OCI-LY3 (cell line): ENCODE data around the gene GCC1.

Experiments
- H2AFZ ChIP-seq: fragments of 200-600, 300-600 bp; shearing (Covaris generic); 2 replicates; pipeline ENCODE4 v1.6.0; 2014; ENCODE audit warnings: antibody characterized with exemption, low read depth, low read length
- H3K27ac ChIP-seq: fragments of 200-600, 300-600 bp; sonication (generic); 2 replicates; pipeline ENCODE4 v1.5.1; 2014; ENCODE audit warnings: mild to moderate bottlenecking, low read length, moderate library complexity, mixed read lengths
- H3K27me3 ChIP-seq: fragments of 200-600, 300-600 bp; sonication (generic); 2 replicates; pipeline ENCODE4 v1.6.1; 2014; ENCODE audit warnings: low read depth, low read length, mixed read lengths
- H3K36me3 ChIP-seq: fragments of 200-600, 300-600 bp; sonication (generic); replicated peaks from 2 replicates; pipeline ENCODE3; 2014; ENCODE audit warnings: low read depth, low read length, mixed read lengths
- H3K4me1 ChIP-seq: fragments of 300-600, 200-600 bp; sonication (generic); 2 replicates; pipeline ENCODE4 v1.6.1; 2014; ENCODE audit warnings: low read length, mixed read lengths
- H3K4me2 ChIP-seq: fragments of 200-600, 300-600 bp; sonication (generic); 2 replicates; pipeline ENCODE4 v1.6.1; 2014; ENCODE audit warnings: low read length, mixed read lengths
- H3K4me3 ChIP-seq: fragments of 300-600, 200-600 bp; sonication (generic); 2 replicates; pipeline ENCODE4 v1.5.1; 2014; ENCODE audit warnings: antibody characterized with exemption, mild to moderate bottlenecking, low read length, moderate library complexity
- H3K79me2 ChIP-seq: fragments of 300-600, 200-600 bp; shearing (Covaris generic); 2 replicates; pipeline ENCODE4 v1.6.1; 2014; ENCODE audit warnings: mild to moderate bottlenecking, low read length, mixed read lengths
- H3K9ac ChIP-seq: fragments of 300-600, 200-600 bp; shearing (Covaris generic); 2 replicates; pipeline ENCODE4 v1.6.0; 2014; ENCODE audit warnings: mild to moderate bottlenecking, low read length, moderate library complexity
- H3K9me3 ChIP-seq: fragments of 200-600, 300-600 bp; shearing (Covaris generic); 2 replicates; pipeline ENCODE4 v1.6.1; 2014; ENCODE audit warnings: low read length, mixed read lengths; ENCODE audit not compliant: insufficient read depth
- H4K20me1 ChIP-seq: fragments of 200-600, 300-600 bp; sonication (generic); 2 replicates; pipeline ENCODE4 v1.6.1; 2016; ENCODE audit warnings: low read length, mixed read lengths; ENCODE audit not compliant: insufficient read depth
- EZH2phosphoT487 ChIP-seq: fragments of 200-600 bp; shearing (Covaris generic); IDR thresholded peaks from 2 replicates; pipeline ENCODE4 v1.6.1; 2018; ENCODE audit warnings: antibody characterized with exemption, mixed run types, low read depth
- TF ChIP-seq, protein P1 (sequence below): fragments of 200-600, 300-600 bp; sonication (generic); IDR thresholded peaks from 2 replicates; pipeline ENCODE4 v1.5.1; 2014; ENCODE audit warnings: antibody characterized with exemption, low read length, low read depth

Gene GCC1

GRCh38 chr7:127581716-127582115 lies 3.7 kb downstream of the GCC1 start:
- TF ChIP-seq, protein P1, sequence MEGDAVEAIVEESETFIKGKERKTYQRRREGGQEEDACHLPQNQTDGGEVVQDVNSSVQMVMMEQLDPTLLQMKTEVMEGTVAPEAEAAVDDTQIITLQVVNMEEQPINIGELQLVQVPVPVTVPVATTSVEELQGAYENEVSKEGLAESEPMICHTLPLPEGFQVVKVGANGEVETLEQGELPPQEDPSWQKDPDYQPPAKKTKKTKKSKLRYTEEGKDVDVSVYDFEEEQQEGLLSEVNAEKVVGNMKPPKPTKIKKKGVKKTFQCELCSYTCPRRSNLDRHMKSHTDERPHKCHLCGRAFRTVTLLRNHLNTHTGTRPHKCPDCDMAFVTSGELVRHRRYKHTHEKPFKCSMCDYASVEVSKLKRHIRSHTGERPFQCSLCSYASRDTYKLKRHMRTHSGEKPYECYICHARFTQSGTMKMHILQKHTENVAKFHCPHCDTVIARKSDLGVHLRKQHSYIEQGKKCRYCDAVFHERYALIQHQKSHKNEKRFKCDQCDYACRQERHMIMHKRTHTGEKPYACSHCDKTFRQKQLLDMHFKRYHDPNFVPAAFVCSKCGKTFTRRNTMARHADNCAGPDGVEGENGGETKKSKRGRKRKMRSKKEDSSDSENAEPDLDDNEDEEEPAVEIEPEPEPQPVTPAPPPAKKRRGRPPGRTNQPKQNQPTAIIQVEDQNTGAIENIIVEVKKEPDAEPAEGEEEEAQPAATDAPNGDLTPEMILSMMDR: no peak
- no peak for TF ChIP-seq EZH2phosphoT487
- H3K4me3 ChIP-seq: no peak overlapping the region
- H3K4me1 ChIP-seq: peaks cover 15% of the 10 kb centered on the region
- H2AFZ ChIP-seq: no peak overlapping the region
- 0 out of 2 replicates have a peak, but pooled peaks cover 5% of the 10 kb centered on the region for H4K20me1 ChIP-seq
- H3K4me2 ChIP-seq: no peak overlapping the region
- peaks cover 20% of the 10 kb centered on the region for H3K36me3 ChIP-seq
- H3K9ac ChIP-seq: no peak overlapping the region
- no peak overlapping the region for H3K27ac ChIP-seq
- no peaks in the 10 kb centered on the region for H3K9me3 ChIP-seq
- peaks cover 24% of the 10 kb centered on the region for H3K79me2 ChIP-seq
- H3K27me3 ChIP-seq: no peaks in the 10 kb centered on the region

GRCh38 chr7:127580612-127581011 lies 4.8 kb downstream of the GCC1 start:
- Histone ChIP-seq H3K79me2 (peaks cover 24% of the 10 kb centered on the region), H3K9ac (no peak overlapping the region), H3K4me3 (no peak overlapping the region), H3K9me3 (no peaks in the 10 kb centered on the region), H3K36me3 (peaks cover 20% of the 10 kb centered on the region), H4K20me1 (0 out of 2 replicates have a peak, but pooled peaks cover 5% of the 10 kb centered on the region), H3K27ac (no peak overlapping the region), H3K4me1 (peaks cover 10% of the 10 kb centered on the region), H3K4me2 (no peak overlapping the region), H2AFZ (no peak overlapping the region), H3K27me3 (no peaks in the 10 kb centered on the region)
- TF ChIP-seq EZH2phosphoT487: no peak
- TF ChIP-seq, protein P1: no peak

- no peaks in the 10 kb centered on the region for H3K9me3 ChIP-seq
- H3K9ac ChIP-seq: no peak overlapping the region
- no peak overlapping the region for H3K4me2 ChIP-seq
- H3K79me2 ChIP-seq: peaks cover 8% of the 10 kb centered on the region
- no peak overlapping the region for H2AFZ ChIP-seq
- 0 out of 2 replicates have a peak, but pooled peaks cover 3% of the 10 kb centered on the region for H4K20me1 ChIP-seq
- no peak for TF ChIP-seq EZH2phosphoT487
- TF ChIP-seq, protein P1: no peak
- no peak overlapping the region for H3K4me3 ChIP-seq
- H3K36me3 ChIP-seq: peaks cover 20% of the 10 kb centered on the region
- H3K27me3 ChIP-seq: no peaks in the 10 kb centered on the region
- no peaks in the 10 kb centered on the region for H3K4me1 ChIP-seq
- H3K27ac ChIP-seq: no peak overlapping the region
These were observed 6.6 kb downstream of the GCC1 start for GRCh38 chr7:127578711-127579275.

GRCh38 chr7:127578036-127578684 lies 7.2 kb downstream of the GCC1 start:
- Histone ChIP-seq H4K20me1 (0 out of 2 replicates have a peak, but pooled peaks cover 2% of the 10 kb centered on the region), H3K4me2 (no peak overlapping the region), H3K36me3 (peaks cover 19% of the 10 kb centered on the region), H3K4me3 (no peak overlapping the region), H3K4me1 (no peaks in the 10 kb centered on the region), H3K9ac (no peak overlapping the region), H3K27ac (no peak overlapping the region), H3K79me2 (peaks cover 2% of the 10 kb centered on the region; the same call in 1 of the 2 replicates), H3K9me3 (no peaks in the 10 kb centered on the region), H2AFZ (no peak overlapping the region), H3K27me3 (no peaks in the 10 kb centered on the region)
- no peak for TF ChIP-seq EZH2phosphoT487
- TF ChIP-seq, protein P1: peak; percentile 43
